HG02763 (cell line): ENCODE results near the gene PKNOX2.

Experiments used
- ATAC-seq: cut with Tn5 transposase; IDR thresholded peaks from one replicate; pipeline ENCODE4 v1.9.1; 2021; ENCODE audit warnings: mild to moderate bottlenecking, moderate library complexity; ENCODE audit not compliant: unreplicated experiment

The PKNOX2 gene

GRCh38 chr11:125398994-125399640 lies 234.6 kb downstream of the PKNOX2 start:
- ATAC-seq = no peak

DNA sequence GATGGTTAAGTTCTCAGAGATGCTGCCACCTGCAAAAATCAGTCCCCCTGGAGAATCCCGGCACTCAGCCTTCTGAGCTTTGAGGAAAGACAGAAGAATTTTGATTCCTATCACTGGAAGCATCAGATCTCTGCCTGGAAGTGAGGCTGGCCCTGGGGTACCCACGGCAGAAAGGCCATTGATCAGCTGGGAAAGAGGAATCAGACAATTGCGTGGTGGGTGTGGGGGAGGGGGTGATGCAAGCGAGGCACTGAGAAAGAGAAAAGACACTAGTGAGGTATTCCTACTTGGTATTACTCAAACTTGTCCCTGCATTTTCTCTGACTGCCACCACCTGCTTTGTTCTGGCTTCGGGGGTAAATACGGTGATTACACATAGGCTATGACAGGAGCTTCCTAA lies 235.4 kb downstream of the PKNOX2 start:
- no peak for ATAC-seq

DNA sequence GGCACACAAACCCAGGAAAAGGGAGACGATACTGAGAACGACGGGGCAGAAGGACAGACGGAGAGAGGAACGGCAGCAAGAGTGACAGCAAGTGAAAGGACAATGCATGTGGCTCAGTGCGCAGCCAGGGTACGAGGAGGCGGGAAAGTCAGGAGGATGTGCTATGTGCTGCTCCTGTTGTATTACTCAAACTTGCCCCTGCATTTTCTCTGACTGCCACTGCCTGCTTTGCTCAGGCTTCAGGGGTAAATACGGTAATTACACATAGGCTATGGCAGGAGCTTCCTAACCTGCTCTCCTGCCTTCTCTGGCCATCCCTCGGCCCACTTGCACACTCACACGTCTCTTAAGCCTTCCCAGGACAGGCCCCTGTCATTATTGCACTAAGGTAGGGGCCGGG lies 236.7 kb downstream of the PKNOX2 start:
- no peak for ATAC-seq

GRCh38 chr11:125401746-125402145 lies 237.2 kb downstream of the PKNOX2 start:
- no peak for ATAC-seq

- no peak for ATAC-seq
Observed at GRCh38 chr11:125402435-125402834, 237.9 kb downstream of the PKNOX2 start.

GRCh38 chr11:125404157-125404810 lies 239.7 kb downstream of the PKNOX2 start:
- no peak for ATAC-seq

- peak; percentile 78 for ATAC-seq
Observed at GRCh38 chr11:125404811-125405790, 240.6 kb downstream of the PKNOX2 start.

GRCh38 chr11:125407046-125407445 lies 242.5 kb downstream of the PKNOX2 start:
- ATAC-seq = no peak

- ATAC-seq = no peak
Observed at GRCh38 chr11:125408311-125408711, 243.8 kb downstream of the PKNOX2 start.

- ATAC-seq = no peak
Observed at GRCh38 chr11:125410091-125410490, 245.5 kb downstream of the PKNOX2 start.

DNA sequence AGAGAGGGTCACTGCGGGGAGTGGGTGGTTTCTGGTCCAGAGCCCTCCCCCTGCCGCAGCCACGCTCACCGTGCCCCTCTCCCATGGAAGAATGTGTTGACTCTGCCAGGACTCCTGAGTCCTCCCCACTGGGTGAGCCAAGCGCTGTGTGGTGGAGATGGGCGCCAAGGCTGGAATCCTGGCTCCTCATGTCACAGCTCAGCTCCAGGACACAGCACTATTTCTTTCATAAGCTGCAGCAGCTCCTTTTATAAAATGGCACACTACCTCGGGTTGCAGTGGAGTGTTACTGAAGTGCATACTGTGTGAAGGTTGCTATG lies 247.6 kb downstream of the PKNOX2 start:
- ATAC-seq = no peak

GRCh38 chr11:125412509-125412908 lies 248.0 kb downstream of the PKNOX2 start:
- no peak for ATAC-seq

DNA sequence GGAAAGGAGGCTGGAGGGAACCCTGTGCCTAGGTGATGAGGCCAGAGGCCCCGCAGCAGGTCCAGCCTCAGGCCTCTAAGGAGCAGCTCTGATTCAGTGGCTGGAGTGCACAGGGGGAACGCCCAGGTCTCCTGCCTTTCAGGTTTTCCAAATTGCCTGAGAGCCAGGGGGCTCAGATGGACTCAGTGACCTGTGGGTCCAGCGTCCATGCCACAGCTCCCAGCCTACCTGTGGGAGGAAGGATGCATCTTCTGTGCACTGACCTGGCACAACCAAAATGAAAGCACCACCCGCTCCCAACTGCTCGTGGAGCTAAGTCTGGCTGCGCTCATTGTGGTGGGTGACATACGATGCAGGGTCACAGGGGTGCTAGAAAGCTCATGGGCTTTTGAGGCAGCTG lies 248.7 kb downstream of the PKNOX2 start:
- ATAC-seq = no peak

DNA sequence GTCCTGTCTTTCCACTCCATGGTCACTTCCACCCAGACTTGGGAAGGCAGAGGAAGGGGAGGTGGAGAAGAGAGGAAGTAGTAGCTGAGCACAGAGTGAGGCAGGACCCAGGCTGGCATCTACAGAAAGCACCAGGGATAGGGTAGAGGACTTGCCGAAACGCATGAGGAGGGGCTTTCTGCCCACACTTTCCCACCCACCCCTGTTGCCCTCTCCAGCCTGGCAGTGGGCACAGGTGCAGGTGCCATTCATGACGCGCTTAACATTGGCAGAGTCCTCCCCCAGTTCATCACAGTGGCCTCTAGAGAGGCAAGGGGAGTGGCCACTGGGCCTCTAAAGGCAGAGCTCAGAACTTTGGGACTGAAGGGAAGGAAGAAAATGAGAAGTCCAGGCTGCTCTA lies 249.6 kb downstream of the PKNOX2 start:
- no peak for ATAC-seq

GRCh38 chr11:125416981-125417935 lies 252.7 kb downstream of the PKNOX2 start:
- ATAC-seq = no peak

DNA sequence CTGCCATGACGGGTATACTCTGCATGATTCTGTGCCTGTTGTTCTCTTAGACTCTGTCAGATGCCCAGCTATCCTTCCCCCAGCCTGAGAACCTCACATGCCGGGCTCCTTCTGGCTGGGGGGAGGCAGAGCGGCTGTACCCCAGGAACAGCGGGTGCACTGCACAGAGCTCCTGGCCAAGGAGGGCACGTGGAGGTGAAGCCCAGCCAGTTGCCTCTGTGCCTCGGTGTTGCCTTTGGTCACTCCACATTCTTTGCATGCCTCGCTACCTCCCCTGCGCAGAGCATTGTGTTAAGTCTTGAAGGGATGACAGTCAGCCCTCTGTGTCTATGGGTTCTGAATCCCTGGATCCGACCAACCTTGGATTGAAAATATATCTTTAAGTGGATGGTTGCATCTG lies 253.8 kb downstream of the PKNOX2 start:
- ATAC-seq = no peak

GRCh38 chr11:125422681-125423080 lies 258.1 kb downstream of the PKNOX2 start:
- ATAC-seq = no peak

GRCh38 chr11:125423247-125423849 lies 258.8 kb downstream of the PKNOX2 start:
- no peak for ATAC-seq

DNA sequence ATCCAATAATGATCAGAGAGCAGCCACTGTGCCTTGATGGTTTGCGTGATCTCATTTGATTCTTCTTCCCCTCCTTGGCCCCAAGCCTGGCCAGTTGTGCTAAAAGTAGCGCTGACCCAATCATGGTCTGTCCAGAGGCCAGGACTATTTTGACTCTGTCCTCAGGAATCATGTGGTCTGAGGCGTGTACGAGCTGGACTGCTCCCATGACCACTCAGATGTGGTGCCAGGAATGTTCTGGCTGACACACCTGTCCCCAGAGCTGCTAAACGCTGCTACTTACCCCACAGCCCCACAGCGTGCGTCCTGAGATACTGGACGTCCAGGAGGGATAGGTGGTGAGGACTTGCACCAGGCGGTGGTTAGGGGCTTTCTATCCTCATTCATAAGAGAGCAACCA lies 261.1 kb downstream of the PKNOX2 start:
- no peak for ATAC-seq

- ATAC-seq = no peak
Observed at GRCh38 chr11:125426818-125427528, 262.4 kb downstream of the PKNOX2 start.
